ENCODE results near the gene PLAGL2.
"Not testable (repeated sequence)": the region's sequence is repeated elsewhere in the genome, so short reads cannot be mapped to it uniquely, and the experiment has no call there.

The PLAGL2 gene

GRCh38 chr20:32207626-32208498 lies at the start of gene PLAGL2, which contains the start of gene POFUT1:
PLAGL2 (minus strand) TSS chr20:32207743; CDS start chr20:32202178, 5,565 bp downstream.
POFUT1 (plus strand) TSS chr20:32207880; CDS start chr20:32207942, 62 bp downstream.
- peak; percentile 85 for DNase-seq

GRCh38 chr20:32252189-32252588 lies 44.6 kb upstream of the PLAGL2 start:
- peak; percentile 23 for DNase-seq

GRCh38 chr20:32251470-32251869 lies 43.9 kb upstream of the PLAGL2 start:
- DNase-seq, result no peak

GRCh38 chr20:32249030-32249738 lies 41.6 kb upstream of the PLAGL2 start:
- no peak for DNase-seq

- DNase-seq, result no peak
Measured at GRCh38 chr20:32248043-32248442, 40.5 kb upstream of the PLAGL2 start.

GRCh38 chr20:32246208-32246607 lies 38.7 kb upstream of the PLAGL2 start:
- DNase-seq, result not testable (repeated sequence)

GRCh38 chr20:32244959-32245358 lies 37.4 kb upstream of the PLAGL2 start:
- no peak for DNase-seq

- DNase-seq, result no peak
Measured at GRCh38 chr20:32244150-32244823, 36.7 kb upstream of the PLAGL2 start.

GRCh38 chr20:32241807-32242206 lies 34.3 kb upstream of the PLAGL2 start:
- DNase-seq, result no peak

GRCh38 chr20:32240205-32240604 lies 32.7 kb upstream of the PLAGL2 start:
- DNase-seq, result no peak

- no peak for DNase-seq
Measured at GRCh38 chr20:32238483-32239425, 31.2 kb upstream of the PLAGL2 start.

- no peak for DNase-seq
Measured at GRCh38 chr20:32237419-32237818, 29.9 kb upstream of the PLAGL2 start.

- no peak for DNase-seq
Measured at GRCh38 chr20:32236819-32237218, 29.3 kb upstream of the PLAGL2 start.

- no peak for DNase-seq
Measured at GRCh38 chr20:32236048-32236533, 28.5 kb upstream of the PLAGL2 start.

GRCh38 chr20:32235331-32236047 lies 27.9 kb upstream of the PLAGL2 start:
- DNase-seq, result no peak

- no peak for DNase-seq
Measured at GRCh38 chr20:32234135-32234808, 26.7 kb upstream of the PLAGL2 start.

GRCh38 chr20:32233286-32233685 lies 25.7 kb upstream of the PLAGL2 start:
- no peak for DNase-seq

GRCh38 chr20:32232326-32232886 lies 24.9 kb upstream of the PLAGL2 start:
- DNase-seq, result no peak

- DNase-seq, result peak; percentile 17
Measured at GRCh38 chr20:32231847-32232246, 24.3 kb upstream of the PLAGL2 start.

- DNase-seq, result no peak
Measured at GRCh38 chr20:32231245-32231644, 23.7 kb upstream of the PLAGL2 start.

Data from activated CD4-positive, alpha-beta T cell treated with anti-CD3 and anti-CD28 coated beads, Interleukin-2, amount 50 U/mL, for 1 hour (primary cell).